Body of pancreas (tissue), 4 donors: ENCODE results near the gene PAOX.

Experiments
- CTCF ChIP-seq, 7 experiments: fragments of 450-650 bp in 4 of 7; fragments of 200-600 bp in 3 of 7; sonication (generic) in 3 of 7; IDR thresholded peaks; one replicate each; pipeline ENCODE4 v1.5.1; 2016 to 2019; ENCODE audit warnings: antibody characterized with exemption in 7 of 7
- POLR2A ChIP-seq, 3 donors: fragments of 450-650 bp; IDR thresholded peaks; one replicate each; pipeline ENCODE4 v1.6.1; 2016; ENCODE audit warnings: antibody characterized with exemption in 3 of 3, mild to moderate bottlenecking in 2 of 3

GRCh38 chr10:133359554-133359971 lies 19.5 kb upstream of the PAOX start:
- no peak for TF ChIP-seq CTCF (IDR thresholded peaks at IDR 0.05)
- no peak for TF ChIP-seq POLR2A (IDR thresholded peaks at IDR 0.05)
